CD4-positive, alpha-beta T cell treated with Interleukin-10 for 1 hour (primary cell): ENCODE measurements around the gene XRCC6.
A peak's percentile ranks its signal among the peaks of the same experiment; 100 is the strongest.
"Not testable (repeated sequence)": the region's sequence is repeated elsewhere in the genome, so short reads cannot be mapped to it uniquely, and the experiment has no call there.

Source experiments
- DNase-seq: peaks from one replicate; pipeline ENCODE4 v3.0.0-alpha.2; 2020

The XRCC6 gene

GRCh38 chr22:41654322-41654721 is 33.2 kb downstream of the XRCC6 start:
- DNase-seq = no peak

GRCh38 chr22:41656556-41656955 is 35.5 kb downstream of the XRCC6 start:
- no peak for DNase-seq

- DNase-seq = no peak
These were observed 36.6 kb downstream of the XRCC6 start for GRCh38 chr22:41657709-41658108.

GRCh38 chr22:41658869-41659268 is 37.8 kb downstream of the XRCC6 start:
- no peak for DNase-seq

GRCh38 chr22:41659941-41660340 is 38.8 kb downstream of the XRCC6 start:
- no peak for DNase-seq

GRCh38 chr22:41660416-41660815 is 39.3 kb downstream of the XRCC6 start:
- no peak for DNase-seq

GRCh38 chr22:41661088-41661487 is 40.0 kb downstream of the XRCC6 start:
- DNase-seq = no peak

- no peak for DNase-seq
These were observed 40.6 kb downstream of the XRCC6 start for GRCh38 chr22:41661713-41662112.

GRCh38 chr22:41663594-41663993 is 42.5 kb downstream of the XRCC6 start:
- DNase-seq = not testable (repeated sequence)

GRCh38 chr22:41664490-41664889 is 43.4 kb downstream of the XRCC6 start:
- no peak for DNase-seq

GRCh38 chr22:41664951-41665350 is 43.9 kb downstream of the XRCC6 start:
- no peak for DNase-seq

GRCh38 chr22:41668971-41669911 is 48.1 kb downstream of the XRCC6 start:
- DNase-seq = no peak

- not testable (repeated sequence) for DNase-seq
These were observed 51.0 kb downstream of the XRCC6 start for GRCh38 chr22:41672096-41672495.

- DNase-seq = peak; percentile 22
These were observed 51.9 kb downstream of the XRCC6 start for GRCh38 chr22:41672780-41673509.

- DNase-seq = no peak
These were observed 53.8 kb downstream of the XRCC6 start for GRCh38 chr22:41674846-41675340.

- no peak for DNase-seq
These were observed 55.0 kb downstream of the XRCC6 start for GRCh38 chr22:41676134-41676533.

GRCh38 chr22:41681616-41682015 is 60.5 kb downstream of the XRCC6 start:
- DNase-seq = peak; percentile 31

- peak; percentile 88 for DNase-seq
These were observed 61.1 kb downstream of the XRCC6 start for GRCh38 chr22:41682033-41682807.

- DNase-seq = no peak
These were observed 62.0 kb downstream of the XRCC6 start for GRCh38 chr22:41683052-41683451.

GRCh38 chr22:41683616-41684015 is 62.5 kb downstream of the XRCC6 start:
- DNase-seq = no peak

- DNase-seq = no peak
These were observed 63.1 kb downstream of the XRCC6 start for GRCh38 chr22:41684194-41684593.

GRCh38 chr22:41686890-41687289 is 65.8 kb downstream of the XRCC6 start:
- not testable (repeated sequence) for DNase-seq

GRCh38 chr22:41687901-41688364 is 66.8 kb downstream of the XRCC6 start:
- peak; percentile 15 for DNase-seq
